Activated CD4-positive, CD25-positive, alpha-beta regulatory T cell treated with anti-CD3 and anti-CD28 coated beads, Interleukin-2, amount 50 U/mL, for 16 hours (primary cell): ENCODE data around the gene CLASP1.

Experiments
- DNase-seq: peaks from one replicate; pipeline ENCODE4 v3.0.0-alpha.2; 2020; ENCODE audit warnings: low read depth, low spot score

CLASP1 gene

DNA sequence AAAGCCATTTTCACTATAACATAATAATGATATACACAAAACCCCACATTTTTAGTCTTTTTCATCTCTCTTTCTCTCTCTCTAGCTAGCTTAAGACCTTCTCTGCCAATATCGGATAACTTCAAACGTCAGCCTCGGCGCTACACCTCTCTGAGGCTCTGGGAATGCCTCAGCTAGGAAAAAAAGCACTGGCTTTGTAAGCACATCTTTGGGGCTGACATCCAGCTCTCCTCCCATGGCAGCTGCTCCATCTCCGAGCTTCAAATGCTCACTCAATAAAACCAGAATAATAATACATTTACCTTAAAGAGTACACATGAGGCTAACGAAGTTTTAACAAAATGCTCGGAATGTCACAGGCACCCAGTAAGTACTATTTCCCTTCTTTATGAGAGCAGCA, 107.8 kb downstream of the CLASP1 start:
- DNase-seq: no peak

DNA sequence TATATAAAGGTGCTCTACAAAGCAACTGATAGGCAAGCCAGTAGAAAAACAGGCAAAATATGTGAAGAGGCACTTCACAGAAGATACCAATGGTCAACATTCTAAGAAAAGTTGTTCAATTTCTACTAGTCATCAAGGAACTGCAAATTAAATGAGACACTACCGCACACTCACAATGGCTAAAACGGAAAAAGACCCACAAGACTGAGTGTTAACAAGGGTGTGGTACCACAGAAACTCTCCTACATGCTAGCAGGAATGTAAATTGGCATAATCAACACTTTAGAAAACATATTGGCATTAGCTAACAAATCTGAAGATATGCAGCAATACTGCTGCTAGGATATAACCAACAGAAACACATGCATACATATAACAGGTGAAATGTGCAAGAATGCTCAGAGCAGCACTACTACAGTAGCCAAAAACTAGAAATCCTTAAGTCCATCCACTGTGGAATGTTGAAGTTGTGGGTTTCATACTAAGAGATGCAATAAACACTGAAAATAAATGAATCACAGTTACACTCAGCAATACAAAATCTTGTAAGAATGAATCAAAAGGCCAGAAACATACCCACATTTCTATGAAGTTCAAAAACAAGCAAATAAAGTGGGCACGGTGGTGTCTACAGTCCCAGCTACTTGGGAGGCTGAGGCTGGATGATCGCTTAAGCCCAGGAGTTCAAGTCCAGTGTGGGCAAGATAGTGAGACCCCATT, 109.4 kb downstream of the CLASP1 start:
- DNase-seq: no peak

DNA sequence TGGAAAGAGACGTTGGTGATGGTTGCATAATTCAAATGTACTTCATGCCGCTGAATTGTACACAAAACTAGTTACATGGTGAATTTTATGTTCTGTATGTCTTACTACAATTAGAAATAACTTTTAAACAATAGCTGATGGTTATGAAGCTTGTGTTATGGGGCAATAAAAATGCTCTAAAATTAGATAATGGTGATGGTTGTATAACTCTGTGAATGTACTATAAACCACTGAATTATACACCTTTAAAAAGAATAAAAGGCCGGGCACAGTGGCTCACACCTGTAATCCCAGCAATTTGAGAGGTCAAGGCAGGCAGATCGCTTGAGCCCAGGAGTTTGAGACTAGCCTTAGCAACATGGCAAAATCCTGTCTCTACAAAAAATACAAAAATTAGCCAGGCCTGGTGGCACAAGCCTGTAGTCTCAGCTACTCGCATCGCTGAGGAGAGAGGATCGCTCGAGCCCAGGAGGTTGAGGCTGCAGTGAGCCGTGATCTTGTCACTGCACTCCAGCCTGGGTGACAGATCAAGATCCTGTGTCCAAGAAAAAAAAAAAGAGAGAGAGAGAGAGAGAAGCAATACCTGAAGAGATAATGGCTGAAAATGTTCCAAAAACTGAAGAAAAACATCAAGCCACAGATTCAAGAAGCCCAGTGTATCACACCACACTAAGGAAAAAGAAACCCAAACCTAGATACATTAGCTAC, 112.3 kb downstream of the CLASP1 start:
- DNase-seq: no peak

DNA sequence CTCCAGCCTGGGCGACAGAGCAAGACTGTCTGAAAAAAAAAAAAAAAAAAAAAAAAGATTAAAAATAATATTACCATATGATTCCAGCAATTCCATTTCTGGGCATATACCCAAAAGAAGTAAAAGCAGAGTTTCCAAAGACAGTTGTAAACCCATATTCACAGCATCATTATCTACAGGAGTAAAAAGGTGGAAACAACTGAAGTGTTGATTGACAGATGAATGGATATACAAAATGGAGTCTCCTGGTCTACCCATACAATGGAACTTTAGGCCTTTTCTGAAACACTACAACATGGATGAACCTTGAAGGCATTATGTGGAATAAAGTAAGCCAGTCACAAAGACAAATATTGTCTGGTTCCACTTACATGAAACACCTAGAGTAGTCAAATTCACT, 112.9 kb downstream of the CLASP1 start:
- no peak for DNase-seq

DNA sequence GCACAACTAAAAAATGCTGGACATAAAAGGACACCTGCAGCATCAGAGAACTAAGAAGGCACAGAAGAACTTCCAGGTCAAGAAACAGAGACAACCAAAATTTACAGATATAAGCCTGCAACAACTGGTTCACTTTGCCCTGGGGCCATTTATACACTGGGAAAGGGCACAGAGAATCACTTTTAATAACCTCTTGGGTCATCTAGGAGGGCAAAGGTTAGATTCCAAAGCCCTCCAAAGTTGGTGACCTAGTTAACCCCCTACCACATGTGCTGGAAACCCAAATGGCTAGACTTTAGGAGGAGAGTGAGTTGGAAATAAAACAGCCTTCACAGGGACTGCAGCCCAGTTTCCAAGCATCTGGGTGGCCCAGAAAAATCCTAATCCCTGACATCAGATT, 115.3 kb downstream of the CLASP1 start:
- no peak for DNase-seq

DNA sequence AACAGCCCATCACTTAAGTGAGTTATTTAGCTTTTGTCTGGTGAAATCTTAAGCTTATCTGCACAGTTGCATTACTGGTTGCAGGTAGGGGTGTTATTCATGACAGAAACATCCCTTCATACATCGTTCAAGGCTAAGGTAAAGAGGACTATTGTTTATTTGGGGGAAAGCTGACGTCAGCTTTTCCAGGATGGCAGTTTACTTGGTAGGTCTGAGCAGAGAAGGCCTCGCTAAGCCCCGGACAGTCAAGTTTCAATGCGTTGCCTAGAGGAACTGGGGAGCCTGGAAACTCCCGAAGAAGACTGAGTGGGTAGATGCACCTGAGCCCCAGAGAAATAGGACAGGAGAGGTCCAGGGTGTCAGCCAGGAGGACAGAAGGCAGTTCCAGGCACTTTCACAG, 116.4 kb downstream of the CLASP1 start:
- no peak for DNase-seq

DNA sequence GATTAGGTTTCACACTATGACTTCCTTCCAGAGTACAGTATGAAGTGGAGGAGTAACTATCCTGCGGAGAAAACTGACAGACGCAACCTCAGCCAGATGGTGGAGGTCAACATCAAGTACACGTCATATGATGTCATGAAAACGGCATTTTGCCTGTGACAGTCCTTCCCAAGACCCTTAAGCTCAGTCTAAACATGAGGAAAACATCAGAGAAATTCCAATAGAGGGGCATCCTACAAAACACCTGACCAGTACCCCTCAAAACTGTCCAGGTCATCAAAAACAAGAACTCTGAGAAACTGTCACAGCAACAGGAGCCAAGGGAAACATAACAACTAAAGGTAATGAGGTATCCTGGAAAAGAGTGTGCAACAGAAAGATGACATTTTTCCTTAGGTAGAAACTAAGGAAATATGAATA, 116.9 kb downstream of the CLASP1 start:
- no peak for DNase-seq

DNA sequence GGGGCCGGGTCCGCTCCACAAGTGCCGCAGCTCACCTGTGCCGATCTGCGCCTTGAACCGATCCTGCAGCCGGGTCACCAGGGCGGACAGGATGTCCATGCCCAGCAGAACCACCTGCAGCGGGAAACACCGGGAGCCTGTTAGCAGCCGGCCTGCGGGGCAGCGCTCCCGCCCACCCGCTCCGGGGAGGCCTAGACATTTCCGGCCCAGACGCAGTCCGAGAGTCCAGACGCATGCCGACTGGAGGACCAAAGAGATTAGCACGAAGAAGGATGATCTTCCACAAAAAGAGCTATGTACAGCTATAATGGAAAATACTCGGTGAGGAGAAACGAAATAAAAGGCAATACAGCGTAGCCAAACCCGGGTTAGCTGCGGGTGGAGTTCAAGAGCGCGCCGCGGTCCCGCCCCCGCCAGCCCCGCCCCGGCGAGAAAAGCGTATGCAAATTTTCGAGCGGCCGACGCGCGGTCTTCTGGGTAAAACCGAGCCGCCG, 119.0 kb downstream of the CLASP1 start:
- peak; percentile 73 for DNase-seq

DNA sequence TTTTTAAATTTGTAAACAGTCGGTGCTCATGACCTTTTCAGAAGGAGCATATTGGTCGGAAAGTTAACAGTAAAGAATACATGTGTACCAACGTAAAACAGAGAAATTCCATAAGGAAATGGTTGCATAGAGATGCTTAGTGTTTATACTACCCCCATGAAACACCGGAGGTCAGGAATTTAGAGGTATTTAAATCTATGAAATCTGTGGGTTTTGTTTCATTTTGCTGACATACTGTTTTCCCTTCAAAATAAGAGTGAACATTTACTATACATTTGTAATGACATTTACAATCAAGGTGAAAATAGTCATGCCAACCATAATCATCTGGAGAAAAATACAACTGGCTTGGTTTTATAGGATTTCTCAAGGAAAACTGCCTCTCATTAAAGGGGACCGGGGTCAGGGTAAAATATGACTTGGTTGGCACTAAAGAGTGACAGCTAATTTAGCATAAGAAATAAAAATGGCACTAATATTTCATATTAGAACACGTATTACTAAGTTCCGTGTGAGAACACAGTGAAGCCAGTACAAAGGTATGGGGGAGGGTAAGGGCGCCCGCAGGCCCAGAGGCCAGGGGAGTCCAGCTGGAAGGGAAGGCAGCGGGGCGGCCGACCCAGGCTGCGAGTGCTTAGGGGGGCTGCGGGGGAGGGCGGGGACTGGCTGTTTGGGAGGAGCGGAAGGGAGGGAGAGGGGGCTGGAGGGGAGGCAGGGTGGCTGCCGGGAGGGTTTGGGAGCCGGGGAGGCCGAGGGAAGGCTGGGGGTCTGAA, 119.6 kb downstream of the CLASP1 start:
- peak; percentile 3 for DNase-seq

DNA sequence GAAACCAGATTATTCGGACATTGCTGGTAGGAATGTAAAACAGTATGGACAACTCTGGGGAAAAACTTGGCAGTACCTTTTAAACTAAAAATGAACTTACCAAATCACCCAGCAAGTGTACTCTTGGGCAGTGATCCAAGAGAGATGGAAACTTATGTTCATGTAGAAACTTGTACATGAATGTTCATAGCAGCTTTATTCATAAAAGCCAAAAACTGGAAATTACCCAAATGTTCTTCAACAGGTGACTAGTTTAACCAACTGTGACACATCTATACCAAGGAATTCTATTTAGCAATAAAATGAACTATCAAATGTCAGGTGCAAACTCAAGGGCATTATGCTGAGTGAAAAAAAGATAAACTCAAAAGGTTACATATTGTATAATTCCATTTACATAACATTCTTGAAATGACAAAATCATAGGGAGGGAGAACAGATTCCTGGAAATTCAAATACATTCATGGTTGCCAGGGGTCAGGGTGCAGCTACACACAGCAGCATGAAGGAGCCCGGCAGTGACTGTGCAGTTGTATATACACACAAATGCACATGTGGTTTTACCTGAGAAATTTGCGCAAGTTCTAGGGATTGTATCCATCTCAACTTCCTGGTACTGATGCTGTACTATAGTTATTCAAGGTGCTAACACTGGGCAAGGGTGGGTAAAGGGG, 122.1 kb downstream of the CLASP1 start:
- DNase-seq: no peak

DNA sequence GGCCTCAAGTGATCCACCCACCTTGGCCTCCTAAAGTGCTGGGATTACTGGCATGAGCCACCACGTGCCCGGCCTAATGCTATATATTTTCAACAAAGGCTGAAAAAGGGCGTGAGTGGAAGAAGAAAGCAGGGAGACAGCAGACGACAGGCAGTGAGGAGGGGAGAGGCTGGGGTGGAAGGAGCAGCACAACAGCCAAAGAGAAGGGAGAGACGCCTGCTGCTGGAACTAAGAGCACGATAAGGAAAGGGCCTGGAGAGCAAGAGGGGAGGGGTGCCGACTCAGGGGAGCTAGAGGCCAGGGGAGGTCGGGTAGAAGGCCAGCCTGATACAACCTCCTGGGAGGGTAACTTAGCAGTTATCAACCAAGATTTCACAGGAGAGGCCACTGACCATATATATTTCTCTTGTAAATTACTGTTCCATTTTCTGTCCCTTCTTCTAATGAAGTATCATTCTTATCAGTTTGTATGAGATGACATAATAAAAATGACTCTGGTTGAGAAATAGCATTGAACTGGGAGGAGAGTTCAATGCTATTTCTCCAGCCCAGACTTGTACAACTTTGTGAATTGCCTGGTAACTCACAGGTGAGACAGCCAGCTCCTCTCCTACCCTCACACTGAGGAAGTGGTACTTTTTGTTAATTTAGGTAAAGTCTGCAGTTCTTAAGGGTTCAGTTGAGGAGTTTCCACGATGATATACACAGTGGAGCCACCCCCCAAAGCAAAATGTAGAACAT, 124.4 kb downstream of the CLASP1 start:
- DNase-seq: no peak

DNA sequence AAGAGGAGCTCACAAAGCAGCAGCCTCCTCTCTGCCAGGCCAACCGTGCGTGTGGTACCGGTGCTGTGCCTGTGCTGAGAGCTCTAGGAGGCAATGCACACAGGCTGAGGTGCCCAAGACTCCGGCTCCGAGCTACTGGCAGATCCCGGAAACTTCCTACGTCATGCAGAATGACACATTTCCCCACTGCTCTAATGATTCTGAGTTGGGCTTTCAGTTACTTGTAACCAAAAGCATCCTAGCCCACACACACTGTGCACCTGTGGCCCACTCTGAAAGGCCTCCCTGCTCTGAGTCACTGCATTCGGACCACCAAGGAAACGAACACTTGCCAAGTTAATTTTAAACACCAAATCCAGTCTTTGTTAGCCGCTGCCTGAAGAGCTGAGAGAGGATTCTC, 127.9 kb downstream of the CLASP1 start:
- no peak for DNase-seq

DNA sequence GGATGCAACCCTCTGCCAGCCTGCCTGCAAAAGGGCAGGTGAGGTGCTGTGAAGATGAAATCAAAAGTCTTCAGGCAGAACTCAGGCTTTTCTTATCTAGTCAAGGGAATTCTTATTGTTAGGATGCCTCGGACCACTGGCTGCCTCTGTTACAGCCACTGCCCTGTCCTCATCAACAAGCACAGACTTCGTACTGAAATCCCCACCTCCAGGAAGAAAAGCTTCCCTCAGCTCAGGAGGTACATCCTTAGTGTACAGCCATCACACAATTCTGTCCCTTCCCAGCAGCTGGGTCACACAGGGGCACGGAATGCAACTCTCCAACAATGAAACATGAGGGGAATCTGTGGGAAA, 128.6 kb downstream of the CLASP1 start:
- no peak for DNase-seq

DNA sequence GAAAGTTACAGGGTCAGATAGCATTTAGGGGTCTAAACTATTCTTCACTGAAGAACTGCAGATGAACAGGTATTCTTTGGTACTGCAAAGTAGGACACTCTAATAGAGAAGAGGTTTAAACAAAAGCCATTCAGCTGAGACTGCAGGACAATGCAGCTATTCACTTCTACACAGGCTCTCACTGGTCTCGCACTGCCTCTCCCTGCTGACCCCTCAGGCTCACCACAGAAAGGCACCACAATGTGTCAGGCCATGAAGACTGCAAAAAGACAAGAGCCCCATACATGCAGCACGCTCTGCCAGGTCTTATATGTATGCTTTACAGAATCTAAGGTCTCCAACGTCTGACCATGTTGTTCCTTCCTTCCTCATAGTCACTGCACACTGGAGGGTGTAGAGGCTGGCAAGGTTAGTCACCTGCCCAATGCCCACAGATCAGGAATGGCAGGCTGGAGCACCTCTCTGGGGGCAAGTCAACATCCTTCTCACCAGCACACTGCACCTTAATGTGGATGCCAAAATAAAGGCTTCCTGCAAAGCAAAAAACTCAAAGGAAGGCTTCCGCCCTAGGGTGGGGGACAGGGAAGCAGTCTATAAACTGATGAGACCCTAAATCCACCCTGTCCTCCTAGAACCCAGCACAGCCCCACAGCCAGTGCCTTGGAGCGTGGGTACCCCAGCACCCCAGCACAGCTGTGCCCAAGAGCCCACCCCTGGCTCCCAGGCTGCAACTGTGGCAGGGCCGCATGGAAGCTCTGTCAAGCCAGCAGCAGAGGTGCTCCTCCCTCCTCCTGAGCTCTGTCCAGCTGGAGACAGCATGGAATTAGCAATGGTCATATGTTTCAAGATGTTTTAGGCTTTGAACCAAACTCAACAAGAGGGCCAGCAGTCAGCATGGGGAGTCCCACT, 129.3 kb downstream of the CLASP1 start:
- no peak for DNase-seq

DNA sequence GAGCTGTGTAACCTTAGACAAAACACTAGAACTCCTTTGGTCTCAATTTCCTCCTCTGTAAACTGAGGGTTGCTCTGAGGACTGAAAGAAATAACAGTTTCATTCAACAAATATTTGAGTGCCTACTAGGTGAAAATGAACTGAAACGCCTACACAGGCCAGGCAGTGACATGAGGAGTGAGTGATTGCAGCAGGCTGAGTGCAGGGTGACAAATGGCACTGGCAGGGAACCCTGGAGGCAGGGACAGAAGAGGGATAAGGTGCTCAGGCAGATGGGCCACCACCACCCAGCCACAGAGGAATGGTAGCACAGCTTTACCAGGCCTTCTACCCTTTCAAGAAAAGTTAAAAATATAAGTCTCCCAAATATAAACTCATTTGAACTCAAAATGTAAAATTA, 130.1 kb downstream of the CLASP1 start:
- no peak for DNase-seq

DNA sequence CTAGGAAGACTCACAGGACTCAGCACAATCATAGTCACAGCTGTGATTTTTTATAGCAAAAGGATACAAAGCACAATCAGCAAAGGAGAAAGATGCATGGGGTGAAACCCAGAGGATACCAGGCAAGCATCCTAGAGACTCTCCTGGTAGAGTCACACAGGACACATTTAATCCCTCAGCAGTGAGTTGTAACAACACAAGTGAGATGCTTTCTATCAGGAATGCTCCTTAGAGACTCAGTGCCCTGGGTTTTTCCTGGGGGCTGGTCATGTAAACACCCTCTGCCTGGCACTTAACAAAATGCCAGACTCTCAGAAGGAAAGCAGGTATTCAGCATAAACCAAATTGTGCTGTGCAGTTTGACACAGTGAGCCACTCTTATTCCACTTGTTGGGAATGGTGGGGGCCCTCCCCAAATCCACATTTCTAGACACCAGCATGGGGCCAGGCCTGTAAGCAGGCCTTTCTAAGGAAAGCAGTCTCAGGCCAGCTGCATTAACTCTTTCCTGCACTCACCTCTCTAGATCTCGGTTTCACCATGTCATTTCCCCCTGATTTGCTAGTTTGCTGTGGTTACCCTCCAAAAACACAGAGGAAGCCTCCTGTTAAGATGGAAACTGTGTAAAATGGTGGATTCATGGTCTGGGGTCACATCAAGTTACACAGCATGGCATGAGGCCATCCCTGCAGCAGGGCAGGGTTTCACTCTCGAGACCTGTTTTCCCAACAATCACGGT, 135.5 kb downstream of the CLASP1 start:
- no peak for DNase-seq

DNA sequence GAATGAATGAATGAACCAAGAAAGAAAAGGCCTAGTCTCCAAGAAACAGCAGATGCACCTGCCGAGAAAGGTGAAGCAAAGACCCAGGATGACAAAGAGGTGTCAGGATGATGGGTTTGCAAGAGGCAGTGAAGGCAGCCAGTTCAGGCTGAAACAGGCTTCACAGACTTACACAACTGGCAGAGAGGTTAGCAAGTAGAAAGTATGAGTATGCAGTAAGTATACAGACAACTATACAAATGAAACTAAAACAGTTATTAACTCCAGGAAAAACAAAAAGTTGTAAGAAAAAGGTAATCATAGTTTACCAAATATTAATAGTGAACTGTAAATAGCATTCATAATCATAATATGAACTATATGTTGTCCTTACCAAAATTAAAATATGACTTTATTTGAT, 138.4 kb downstream of the CLASP1 start:
- no peak for DNase-seq

DNA sequence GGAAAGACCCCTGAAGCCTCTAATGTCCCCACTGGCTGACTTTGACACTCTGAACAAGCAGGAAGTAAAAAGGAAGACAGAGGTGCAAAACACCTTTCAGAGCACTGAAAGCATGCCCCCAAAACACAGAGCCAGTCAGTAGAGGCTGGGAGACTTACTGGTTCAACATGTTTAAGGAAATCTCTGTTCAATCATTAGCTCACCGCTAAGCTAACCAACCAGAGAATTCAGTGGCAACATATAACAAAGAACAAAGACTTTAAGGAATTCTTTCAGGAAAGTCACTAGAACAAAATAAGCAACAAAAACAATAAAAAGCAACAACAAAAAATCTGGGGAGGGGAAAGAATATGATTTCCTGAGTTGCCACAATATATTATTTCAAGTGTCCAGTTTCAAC, 142.6 kb downstream of the CLASP1 start:
- DNase-seq: no peak

DNA sequence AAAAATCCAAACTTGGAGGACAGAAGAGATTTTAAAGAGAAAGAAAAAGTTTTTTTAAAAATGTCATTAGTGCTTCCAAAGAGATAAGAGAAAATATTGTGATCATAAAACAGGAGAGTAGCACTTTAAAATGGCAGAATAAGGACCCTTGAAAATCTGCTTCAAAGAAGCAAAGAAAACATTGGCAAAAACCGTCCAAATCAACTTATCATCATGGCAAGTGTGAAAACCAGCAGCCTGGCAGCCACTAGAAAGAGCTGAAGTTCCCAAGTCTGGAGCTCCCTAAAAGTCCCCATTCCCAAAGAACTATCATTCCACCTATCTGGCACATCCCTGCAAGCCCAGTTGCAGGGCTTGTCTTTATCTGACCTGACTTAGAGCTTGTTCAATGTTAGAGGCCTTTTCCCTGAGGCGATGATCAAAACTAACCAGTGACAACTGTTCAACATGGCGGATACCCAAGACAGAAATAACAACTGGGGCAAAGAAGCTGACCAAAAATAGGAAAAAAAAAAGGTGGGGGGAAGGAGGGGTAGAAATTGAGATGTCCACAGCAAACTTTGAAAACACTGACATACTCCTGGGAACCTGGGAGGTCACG, 143.2 kb downstream of the CLASP1 start:
- DNase-seq: no peak
